NB4 (cell line): ENCODE data around the gene TACC3.

Source experiments
- POLR2A ChIP-seq: IDR thresholded peaks from 2 replicates; pipeline ENCODE4 v1.6.1; 2011; ENCODE audit warnings: mild to moderate bottlenecking; ENCODE audit not compliant: insufficient read length; ENCODE audit errors: extremely low read depth
- TF ChIP-seq, protein P1 (sequence below): IDR thresholded peaks from 2 replicates; pipeline ENCODE4 v1.6.1; 2011; ENCODE audit warnings: low read depth, low read length
- TF ChIP-seq, protein P2 (sequence below): IDR thresholded peaks from one replicate; pipeline ENCODE4 v1.5.1; 2012; ENCODE audit warnings: low read depth, low read length

DNA sequence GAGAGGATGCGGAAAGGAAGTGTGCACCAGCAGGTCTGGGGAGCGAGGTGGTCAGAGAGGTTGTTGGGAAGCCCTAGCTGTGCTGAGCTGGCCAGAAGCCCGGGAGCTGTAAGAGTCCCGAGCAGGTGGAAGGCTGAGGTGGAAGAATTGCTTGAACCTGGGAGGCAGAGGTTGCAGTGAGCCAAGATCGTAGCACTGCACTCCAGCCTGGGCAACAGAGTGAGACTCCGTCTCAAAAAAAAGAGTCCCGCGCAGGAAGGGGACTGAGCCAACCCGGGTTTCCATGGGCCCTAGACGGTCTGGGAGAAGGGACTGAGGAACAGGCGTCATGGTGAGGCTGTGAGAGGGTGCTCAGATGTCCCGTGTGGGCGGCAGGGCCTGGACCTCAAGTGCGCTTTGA, 59.1 kb downstream of the TACC3 start:
- TF ChIP-seq, protein P1, sequence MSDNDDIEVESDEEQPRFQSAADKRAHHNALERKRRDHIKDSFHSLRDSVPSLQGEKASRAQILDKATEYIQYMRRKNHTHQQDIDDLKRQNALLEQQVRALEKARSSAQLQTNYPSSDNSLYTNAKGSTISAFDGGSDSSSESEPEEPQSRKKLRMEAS: no peak
- TF ChIP-seq, protein P2, sequence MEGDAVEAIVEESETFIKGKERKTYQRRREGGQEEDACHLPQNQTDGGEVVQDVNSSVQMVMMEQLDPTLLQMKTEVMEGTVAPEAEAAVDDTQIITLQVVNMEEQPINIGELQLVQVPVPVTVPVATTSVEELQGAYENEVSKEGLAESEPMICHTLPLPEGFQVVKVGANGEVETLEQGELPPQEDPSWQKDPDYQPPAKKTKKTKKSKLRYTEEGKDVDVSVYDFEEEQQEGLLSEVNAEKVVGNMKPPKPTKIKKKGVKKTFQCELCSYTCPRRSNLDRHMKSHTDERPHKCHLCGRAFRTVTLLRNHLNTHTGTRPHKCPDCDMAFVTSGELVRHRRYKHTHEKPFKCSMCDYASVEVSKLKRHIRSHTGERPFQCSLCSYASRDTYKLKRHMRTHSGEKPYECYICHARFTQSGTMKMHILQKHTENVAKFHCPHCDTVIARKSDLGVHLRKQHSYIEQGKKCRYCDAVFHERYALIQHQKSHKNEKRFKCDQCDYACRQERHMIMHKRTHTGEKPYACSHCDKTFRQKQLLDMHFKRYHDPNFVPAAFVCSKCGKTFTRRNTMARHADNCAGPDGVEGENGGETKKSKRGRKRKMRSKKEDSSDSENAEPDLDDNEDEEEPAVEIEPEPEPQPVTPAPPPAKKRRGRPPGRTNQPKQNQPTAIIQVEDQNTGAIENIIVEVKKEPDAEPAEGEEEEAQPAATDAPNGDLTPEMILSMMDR: no peak
- no peak for TF ChIP-seq POLR2A
